CD4-positive, alpha-beta T cell treated with Interleukin-17A for 1 hour (primary cell): ENCODE data around the gene F5.

Experiments
- DNase-seq: peaks from one replicate; pipeline ENCODE4 v3.0.0-alpha.2; 2020

The F5 gene

DNA sequence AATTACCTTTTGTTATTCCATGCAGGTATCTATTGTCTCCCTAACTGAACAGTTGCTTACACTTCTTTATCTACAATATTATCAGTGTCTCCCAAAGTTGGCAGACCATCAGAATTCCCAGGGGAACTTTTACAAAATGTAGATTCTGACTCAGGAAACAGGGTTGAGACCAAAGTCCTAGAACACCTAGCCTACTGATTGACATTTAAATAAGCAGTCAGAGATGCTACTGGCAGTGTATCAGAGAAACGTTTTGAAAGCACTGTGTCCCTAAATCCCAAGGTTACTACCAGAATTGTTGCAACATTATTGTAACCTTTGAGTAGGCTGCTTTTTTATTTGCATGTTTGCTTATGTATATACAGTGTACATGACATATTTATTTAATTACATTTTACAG, 1.8 kb upstream of the F5 start:
- no peak for DNase-seq

DNA sequence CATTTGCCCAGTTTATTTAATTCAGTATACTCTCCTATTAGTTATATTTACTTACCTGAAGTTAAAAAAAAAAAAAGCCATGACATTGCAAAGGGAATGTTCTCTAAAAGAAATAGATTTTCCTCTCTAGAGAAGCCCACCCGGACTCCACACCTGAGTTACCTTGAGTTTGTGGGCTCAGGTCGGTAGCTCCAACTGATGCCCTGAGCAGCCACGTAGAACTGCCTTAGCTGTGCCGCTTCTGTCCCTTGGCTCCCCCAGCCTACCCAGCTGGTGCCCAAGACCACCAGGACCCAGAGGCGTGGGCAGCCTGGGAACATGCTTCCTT, 250 bp downstream of the F5 start:
- no peak for DNase-seq

DNA sequence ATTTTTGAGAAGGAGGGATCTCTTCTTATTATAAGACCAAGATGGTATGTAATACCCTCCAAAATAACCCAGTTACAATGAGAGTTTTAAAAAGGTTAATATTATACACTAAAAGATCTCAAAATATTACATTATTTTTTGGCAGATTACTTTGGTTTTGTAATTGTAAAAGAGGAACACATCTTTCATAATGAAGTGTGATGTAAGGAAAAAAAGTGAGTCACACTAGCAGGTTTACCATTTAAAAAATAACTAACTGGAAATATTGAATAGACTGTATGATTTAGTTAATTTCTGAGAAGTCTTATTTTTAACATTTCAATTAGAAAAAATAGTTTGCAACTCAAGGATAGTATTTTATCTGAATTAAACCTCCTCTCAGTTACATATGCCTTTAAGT, 1.1 kb downstream of the F5 start:
- no peak for DNase-seq

DNA sequence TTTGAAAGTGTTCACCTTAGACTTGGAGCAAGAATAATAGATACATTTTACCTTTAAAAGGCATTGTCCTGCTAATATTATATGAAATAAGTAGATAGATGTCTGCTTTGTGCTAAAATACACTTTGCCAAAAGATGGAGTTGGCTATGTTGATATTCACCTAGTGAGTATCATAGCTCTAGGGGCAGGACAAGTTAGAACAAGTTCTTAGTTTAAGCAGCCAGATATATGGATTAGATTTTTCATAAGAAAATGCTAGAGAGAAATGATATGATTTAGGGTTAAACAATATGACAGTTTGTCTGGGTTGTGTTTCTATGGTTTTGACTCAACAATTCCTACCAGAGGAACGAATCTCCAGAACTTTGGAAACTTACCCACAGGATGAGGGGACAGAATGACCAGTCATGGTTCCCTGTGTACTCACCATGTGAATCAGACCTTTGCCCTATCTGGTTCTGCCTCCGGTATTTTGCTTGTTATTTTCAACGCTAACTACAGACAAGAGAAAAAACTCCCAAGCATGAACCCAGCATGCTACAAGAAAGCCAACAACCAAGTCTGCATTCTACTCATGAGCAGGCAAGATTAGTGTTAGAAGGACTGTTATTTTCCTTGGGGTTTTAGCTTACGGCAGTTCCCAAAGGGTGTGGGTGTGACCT, 1.7 kb downstream of the F5 start:
- DNase-seq: peak; percentile 30

DNA sequence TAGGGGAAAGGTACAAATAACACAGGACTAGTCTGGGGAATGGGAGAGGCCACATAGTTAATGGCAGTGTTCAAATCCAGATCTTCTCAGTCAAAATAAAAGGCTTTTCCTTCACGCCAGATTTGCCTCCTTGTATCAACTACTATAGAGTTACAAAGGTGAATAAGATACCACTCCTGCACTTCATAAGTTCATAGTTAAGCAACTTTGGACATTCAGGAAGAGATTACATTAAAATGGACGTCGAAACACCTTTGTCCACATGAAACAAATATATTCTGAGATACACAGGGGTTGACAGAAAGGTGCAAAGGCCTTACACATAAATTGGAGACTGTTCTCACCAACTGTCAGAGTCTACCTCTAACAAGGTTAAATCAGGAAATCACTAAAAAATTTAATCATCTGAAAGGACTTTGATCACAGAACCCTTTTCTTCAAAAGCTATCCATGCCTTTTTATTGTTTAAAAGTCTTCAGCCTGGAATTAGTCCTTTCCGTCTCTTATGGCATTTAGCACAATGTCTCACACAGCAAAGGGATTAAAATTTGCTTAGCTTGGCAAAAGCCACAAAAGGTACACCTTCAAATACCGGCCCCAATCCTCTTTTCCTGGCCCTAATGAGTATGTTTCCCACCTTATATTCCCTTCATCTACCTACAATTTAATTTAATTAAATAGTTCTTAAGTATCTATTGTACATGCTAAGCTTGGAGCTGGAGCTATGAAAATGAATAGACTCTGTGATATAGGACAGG, 8.1 kb downstream of the F5 start:
- DNase-seq: no peak

DNA sequence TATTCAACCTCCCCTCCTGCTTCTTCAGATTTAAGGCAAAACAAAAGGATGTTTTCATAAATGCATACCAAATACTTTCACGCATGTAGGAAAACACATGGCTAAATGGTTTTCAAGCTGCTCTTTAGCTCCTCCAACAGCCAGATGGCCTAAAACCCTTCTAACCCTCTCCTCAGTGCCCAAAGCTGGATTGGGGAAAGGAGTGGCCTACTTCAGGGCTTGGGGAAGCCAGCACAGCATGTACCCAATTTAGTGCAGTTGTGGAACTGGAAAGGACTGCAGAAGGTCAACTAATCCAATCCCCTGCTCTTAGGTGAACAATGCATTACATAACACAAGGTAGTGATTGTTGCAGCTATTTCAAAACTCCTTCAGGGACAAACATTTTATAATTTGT, 9.3 kb downstream of the F5 start:
- DNase-seq: no peak

DNA sequence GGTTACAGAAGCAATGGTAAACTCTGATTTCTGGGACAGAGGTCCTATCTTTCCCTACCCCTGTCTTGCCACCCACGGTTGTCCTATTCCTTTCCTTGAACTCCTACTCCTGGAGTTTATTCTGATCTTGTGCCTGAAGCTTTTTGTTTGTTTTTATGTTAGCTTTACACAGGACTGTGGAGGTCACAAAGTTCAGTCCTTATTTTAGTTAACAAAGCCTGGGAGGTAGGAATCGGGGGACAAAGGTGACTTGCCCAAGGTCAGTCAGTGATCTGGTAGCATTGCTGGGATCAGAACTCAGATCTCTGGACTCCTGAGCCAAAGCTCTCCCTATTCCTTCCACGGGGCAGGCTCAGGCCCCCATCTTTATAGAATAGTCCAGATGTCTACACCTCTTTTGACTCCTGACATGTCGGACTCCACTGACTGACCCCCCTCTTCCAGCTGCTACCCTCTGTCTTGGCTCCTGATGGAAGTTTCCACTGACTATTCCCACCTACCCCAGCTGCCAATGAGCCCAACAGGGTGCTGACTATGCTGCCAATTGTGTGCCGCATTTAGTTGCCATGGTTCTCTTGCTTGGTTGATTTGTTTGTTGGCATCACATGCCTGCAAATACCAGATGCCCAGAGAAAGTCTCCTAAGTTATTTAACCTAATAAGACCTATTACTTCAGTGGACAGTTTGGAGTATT, 9.9 kb downstream of the F5 start:
- DNase-seq: no peak

DNA sequence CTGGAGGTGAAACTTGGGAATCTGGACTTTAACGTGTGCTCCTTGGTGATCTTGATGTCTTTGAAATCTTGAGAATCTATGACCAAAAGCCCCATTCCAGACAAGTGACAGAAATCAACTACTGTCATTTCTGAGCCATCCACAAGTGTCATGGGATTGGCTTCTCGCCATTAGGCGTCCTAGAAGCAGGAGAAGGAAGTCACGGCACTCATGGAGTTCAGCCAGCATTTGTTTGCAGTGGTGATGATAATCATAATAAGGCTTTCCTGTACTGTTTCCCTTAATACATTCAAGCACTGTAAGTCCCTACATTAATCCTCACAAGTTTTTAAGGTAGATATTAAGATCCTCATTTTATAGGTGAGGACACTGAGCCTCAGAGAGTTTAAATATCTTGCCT, 11.9 kb downstream of the F5 start:
- DNase-seq: no peak

DNA sequence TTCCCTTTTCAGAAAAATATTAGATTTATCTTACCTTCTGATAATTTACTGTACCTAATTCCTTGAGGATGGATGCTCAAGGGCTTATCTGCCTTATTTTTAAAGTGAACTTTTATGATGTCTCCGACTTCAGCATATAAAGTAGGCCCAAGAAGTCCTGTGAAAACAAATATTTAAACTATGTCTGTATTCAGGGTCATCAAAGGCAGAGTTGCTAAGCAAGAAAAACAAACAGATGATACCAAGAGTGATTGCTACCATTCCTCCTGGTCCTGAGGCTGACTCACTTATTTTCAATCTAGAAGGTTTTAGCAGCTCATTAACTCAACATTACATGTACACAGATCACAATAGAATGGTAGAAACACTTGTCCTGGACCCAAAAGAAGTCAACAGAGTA, 14.1 kb downstream of the F5 start:
- DNase-seq: peak; percentile 42

DNA sequence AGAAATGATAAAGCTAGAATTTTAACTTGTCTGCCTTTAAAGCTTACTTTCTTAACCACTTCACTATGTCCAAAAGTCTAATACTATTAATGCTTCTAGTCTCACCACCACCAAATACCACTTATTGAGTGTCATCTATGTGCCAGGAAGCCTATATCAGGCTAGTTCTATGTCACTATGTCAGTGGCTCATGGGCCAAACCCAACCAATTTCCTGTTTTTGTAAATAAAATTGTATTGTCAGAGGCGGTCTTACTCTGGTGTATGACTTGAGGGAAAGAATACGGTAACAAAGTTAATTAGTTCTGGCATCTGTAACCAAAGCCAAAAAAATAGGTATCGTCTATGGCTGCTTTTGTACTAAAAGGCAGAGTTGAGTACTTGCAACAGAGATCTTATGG, 14.8 kb downstream of the F5 start:
- DNase-seq: peak; percentile 47

DNA sequence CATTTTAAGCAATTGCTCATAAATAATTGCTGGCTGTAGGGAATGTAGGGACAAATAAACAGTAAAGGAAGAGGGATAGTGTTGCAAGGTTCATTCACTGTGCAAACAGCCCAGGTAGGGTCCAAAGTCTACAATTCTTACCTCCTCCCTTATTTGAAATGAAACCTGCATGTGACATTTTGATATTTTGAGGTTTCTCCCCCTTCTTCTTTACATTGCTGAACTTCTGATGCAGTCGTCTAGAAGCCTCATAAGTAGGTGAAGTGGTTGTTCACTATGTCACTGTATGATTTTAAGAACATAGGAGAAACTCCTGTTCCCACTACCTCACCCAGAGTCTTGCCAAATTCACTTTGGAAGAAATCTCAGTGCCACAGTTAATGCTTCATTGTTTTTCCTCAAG, 16.1 kb downstream of the F5 start:
- no peak for DNase-seq

DNA sequence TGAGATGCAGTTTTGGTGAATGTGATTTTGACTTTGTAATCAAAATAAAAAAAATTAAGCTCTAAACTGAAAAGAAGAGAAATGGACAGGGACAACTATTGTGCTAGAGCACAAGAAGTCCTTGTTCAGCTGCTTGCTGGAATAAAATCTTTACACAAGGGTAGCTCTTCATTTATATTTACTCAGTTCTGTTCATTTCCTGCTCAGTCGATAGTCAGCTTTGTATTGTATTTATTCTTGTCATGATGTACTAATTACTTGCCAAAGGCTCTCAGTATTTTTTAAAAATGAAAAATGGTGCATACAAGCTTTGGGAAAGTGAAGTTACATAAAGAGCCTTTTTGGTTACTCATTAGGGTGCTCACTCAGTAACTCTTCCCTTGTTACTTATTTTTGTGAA, 17.8 kb downstream of the F5 start:
- no peak for DNase-seq

DNA sequence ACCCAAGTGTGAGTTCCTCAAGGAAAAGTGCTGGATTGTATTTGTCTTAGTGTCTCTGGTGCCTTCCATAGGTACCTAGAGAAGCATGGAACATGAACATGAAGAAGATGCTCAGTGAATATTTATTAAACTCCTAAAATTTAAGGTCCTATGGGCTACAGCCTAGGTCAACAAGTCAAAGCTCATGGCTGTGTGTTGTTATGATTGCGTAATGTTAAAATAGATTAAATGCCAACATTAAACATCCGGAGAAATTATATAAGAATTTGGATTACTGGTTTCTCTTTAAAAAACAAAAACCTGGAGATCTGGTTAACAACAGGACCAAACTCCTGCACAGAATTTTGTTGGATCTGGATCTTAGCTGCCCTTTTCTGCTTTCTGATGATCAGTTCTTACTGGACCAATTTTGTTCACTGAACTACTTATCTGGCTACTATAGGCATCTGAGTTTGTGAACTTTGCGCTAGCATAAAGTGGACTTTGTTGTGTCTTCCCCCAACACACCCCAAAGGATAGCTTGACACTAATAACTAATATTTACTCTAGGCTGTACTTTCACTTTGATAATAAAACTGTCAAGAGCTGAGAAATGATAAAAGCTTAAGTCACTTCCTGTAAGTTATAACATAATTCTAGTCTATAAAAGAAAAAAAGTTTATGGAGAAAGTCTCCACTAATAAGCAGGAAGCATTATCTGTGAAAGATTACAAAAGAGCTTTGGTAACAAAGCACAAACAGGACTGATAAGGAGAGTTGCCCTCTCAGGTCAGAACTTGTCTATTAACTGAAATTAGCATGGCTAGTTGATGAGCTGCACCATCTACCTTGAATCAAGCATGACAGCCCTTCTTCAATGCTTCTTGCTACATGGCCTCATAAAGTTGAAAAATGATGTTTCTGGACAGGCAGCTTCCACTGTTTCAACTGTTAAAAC, 20.7 kb downstream of the F5 start:
- no peak for DNase-seq

DNA sequence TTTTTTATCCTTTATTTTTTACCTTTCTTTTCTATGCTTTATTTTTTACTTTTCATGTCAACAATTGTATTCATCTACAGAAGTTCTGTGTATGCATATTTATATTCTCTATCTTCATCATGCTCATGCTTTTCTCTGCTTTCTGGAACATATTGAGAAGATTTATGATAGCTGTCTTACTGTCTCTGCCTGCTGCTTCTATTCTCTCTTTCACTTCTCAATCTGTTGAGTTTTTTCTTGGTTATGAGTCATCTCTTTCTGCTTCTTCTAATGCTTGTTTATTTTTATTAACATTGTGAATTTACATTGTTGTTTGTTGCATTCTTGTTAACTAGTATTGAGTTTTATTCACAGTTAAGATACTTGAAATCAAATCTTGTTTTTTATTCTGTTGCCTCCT, 22.6 kb downstream of the F5 start:
- DNase-seq: no peak

DNA sequence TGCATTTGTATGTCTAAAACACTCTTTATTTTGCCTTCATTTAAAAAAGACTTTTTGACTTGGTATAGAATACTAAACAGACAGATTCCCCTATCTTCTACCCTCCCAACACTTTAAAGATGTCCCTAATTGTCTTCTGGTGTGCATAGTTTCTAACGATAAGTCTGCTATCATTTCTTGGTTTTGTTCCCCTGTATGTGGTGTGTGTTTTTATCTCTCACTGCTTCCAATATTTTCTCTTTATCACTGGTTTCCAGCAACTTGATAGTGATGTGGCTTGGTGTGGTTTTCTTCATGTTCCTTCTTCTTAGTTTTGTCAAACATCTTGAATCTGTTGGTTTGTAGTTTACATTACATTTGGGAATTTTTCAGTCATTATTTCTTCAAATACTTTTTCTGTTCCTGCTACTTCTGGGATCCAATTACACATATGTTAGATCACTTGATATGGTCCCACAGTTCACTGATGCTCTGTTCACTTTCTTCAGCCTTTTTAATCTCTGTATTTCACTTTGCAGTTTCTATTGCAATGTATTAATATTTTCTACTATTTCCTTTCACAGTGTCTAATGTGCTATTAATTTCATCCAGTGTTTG, 23.2 kb downstream of the F5 start:
- DNase-seq: no peak

DNA sequence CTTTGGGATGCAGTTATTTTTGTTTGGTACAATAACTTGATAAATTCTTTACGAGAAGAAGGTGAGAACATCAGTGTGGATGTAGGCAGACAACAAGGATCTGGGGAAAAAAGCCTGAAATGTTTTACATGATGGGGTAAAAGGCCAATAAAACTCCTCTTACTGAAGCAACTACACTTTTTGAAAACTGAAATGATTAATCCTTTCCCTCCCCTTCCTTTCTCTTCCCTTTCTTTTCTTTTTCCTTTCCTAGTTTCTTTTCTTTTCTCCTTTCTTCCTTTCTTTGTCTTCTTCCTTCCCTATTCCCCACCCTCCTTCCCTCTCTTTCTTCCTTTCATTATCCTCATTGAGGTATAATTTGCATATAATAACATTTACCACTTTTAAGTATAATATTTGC, 24.6 kb downstream of the F5 start:
- DNase-seq: no peak

DNA sequence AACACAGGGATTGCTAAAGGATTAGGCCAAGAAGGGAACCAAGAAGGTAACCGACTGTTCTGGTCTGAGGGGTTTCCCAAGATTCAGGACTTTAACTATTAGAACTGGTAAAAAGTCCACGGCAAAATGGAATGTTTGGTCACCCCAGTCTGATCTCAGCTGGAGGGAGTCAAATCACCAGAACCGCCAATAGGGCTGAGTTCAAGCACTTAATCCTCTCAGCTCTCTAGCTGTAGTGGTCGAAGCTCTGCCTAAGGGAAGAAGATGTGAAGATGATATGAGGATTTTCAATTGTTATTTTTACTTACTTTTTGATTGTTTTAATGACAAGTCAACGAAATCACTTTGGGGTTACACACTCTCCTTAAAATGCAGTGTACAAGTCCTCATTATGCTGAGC, 29.1 kb downstream of the F5 start:
- DNase-seq: no peak

DNA sequence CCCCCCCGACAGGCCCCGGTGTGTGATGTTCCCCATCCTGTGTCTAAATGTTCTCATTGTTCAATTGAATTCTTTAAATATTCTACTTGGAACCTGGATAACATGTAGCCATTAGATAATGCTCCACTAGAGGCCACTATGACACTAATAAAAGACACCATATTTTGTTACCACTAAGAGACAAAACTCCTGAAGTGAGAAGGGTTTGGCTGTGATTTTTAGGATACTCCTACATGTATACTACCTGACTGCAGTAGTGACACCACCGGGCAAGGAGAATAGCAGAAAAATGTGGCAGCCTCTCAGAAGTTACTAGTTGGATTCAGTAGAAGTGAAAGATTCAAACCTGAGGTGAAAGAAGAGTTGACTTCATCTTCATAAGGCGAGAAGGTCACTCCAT, 36.0 kb downstream of the F5 start:
- peak; percentile 65 for DNase-seq

DNA sequence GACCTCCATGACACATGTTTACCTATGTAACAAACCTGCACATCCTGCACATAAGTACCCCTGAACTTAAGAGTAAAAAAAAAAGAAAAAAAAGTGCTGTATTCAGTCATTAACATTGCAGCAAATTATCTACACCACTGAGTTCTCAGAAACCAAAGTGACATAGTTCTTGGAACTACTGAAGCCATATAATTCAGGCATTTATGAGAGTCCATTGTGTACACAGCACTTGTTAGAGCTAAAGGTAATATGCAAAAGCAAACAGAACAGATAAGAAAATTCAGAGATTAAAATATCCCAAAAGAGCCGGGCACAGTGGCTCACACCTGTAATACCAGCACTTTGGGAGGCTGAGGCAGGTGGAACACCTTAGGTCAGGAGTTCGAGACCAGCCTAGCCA, 38.0 kb downstream of the F5 start:
- no peak for DNase-seq

DNA sequence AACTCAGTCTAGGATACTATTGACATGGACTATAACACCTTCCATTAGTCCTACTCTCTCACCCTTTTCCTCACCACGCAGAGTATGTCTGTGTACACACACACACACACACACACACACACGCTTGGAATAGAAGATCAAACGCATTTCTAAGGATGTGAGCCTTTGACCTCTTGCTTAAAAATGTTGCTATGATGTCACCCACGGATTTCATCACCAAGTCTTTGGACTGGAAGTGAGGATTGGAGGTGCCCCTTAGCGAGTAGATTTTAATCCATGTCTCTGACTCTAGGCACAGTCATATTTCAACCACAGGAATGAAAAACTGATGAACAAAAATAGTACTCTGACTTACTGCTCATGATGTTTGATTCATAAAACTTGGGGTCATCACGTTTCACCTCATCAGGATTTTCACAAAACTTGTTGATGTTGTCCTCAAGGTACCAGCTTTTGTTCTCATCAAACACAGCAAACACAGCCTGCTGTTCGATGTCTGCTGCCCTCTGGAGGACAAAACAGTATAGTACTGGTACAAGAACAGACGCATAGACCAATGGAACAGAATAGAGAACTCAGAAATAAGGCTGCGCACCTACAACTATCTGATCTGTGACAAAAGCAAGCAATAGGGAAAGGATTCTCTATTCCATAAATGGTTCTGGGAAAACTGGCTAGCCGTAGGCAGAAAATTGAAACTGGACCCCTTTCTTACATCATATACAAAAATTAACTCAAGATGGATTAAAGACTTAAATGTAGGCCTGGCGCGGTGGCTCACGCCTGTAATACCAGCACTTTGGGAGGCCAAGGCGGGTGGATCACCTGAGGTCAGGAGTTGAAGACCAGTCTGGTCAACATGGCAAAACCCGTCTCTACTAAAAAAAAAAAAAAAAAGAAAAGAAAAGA, 39.9 kb downstream of the F5 start:
- peak; percentile 82 for DNase-seq

DNA sequence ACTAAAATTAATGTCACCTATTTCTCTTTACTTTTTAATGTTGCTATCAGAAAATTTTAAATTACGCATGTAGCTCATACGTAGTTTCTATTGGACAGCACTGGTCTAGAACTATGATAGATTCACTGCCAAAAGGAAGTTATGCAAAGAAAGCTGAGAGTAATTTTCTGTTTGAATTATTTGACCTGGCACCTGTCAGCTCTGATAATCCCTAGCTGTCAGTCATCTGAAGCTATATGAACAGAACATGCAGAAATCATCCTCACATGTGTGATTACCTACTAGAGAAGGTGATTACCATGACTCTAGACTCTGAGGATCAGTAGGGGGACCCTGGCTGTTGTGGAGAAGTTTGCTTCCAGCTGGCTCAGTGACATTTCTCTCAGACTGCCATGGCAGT, 40.8 kb downstream of the F5 start:
- no peak for DNase-seq
